Gastrocnemius medialis (tissue), 4 donors: Measurements from ENCODE around the gene ANKRD34B. TPM values are rescaled to one million over a fixed set of nuclear protein-coding genes. Genes with fewer than 3 reads are reported as not detected.

Experiments
- ATAC-seq, 2 donors: fragments of 150-250 bp; one replicate each; pipeline ENCODE4 v1.9.1; 2016
- DNase-seq, 2 donors: peaks; one replicate each; pipeline ENCODE4 v3.0.0-alpha.2; 2019
- H3K27ac ChIP-seq, 4 donors: fragments of 200-600 bp; sonication (generic); 1 replicate in 1 of 4; 2 replicates in 3 of 4; pipeline ENCODE4 v1.5.1; 2016 to 2018; ENCODE audit warnings: mild to moderate bottlenecking in 2 of 4, moderate library complexity in 1 of 4
- H3K27me3 ChIP-seq, 3 donors: fragments of 200-600 bp; sonication (generic) in 2 of 3; 1 replicate in 1 of 3; 2 replicates in 2 of 3; pipeline versions ENCODE4 v1.5.1 to v1.6.0; 2016 to 2019; ENCODE audit warnings: mild to moderate bottlenecking in 1 of 3, moderate library complexity in 1 of 3
- H3K36me3 ChIP-seq, 2 donors: fragments of 200-600 bp; sonication (generic) in 1 of 2; one replicate each; pipeline ENCODE4 v1.5.1; 2017 to 2018
- H3K4me1 ChIP-seq, 2 donors: fragments of 200-600 bp; sonication (generic) in 1 of 2; one replicate each; pipeline ENCODE4 v1.5.1; 2016 to 2017; ENCODE audit warnings: mild to moderate bottlenecking in 2 of 2
- H3K4me3 ChIP-seq, 4 donors: fragments of 200-600 bp; sonication (generic) in 3 of 4; 1 replicate in 1 of 4; 2 replicates in 3 of 4; pipeline ENCODE4 v1.5.1; 2016 to 2019; ENCODE audit warnings: mild to moderate bottlenecking in 2 of 4
- H3K9me3 ChIP-seq, 3 donors: fragments of 200-600 bp; sonication (generic) in 2 of 3; 1 replicate in 1 of 3; 2 replicates in 2 of 3; pipeline ENCODE4 v1.5.1; 2016 to 2019
- POLR2A ChIP-seq, 2 donors: fragments of 450-650 bp; IDR thresholded peaks; one replicate each; pipeline ENCODE4 v1.6.1; 2017; ENCODE audit warnings: antibody characterized with exemption in 2 of 2, mild to moderate bottlenecking in 2 of 2, moderate library complexity in 2 of 2
- in situ Hi-C, 4 donors: fragments of 200-750 bp; cut with MboI; loops; one replicate each; pipeline versions ENCODE4 v1.15.0 to v1.8.0; 2017; ENCODE audit warnings: low sequenced_read_pairs in 4 of 4
- intact Hi-C: fragments of 100-400 bp; cut with DNase I; formaldehyde crosslinking; loops from one replicate; pipeline ENCODE4 v1.15.1; 2023; ENCODE audit warnings: low total_unique reads
- total RNA-seq, 4 donors: library from RNA; depleted of rRNA; stranded (reverse); fragments of >200 nt; gene quantifications; one replicate each; pipeline versions ENCODE4 v1.1.0 to v1.2.3, GENCODE V29; 2016
- TF ChIP-seq, protein P1 (sequence below), 5 experiments: fragments of 450-650 bp in 3 of 5; fragments of 200-600 bp in 2 of 5; sonication (generic) in 2 of 5; IDR thresholded peaks in 4 of 5; conservative IDR thresholded peaks in 1 of 5; 1 replicate in 4 of 5; 2 replicates in 1 of 5; pipeline ENCODE4 v1.5.1; 2016 to 2019; ENCODE audit warnings: antibody characterized with exemption in 5 of 5, mild to moderate bottlenecking in 3 of 5, moderate library complexity in 3 of 5

The ANKRD34B gene
- total RNA-seq, 4 donors from 2014 or later: not detected

DNA sequence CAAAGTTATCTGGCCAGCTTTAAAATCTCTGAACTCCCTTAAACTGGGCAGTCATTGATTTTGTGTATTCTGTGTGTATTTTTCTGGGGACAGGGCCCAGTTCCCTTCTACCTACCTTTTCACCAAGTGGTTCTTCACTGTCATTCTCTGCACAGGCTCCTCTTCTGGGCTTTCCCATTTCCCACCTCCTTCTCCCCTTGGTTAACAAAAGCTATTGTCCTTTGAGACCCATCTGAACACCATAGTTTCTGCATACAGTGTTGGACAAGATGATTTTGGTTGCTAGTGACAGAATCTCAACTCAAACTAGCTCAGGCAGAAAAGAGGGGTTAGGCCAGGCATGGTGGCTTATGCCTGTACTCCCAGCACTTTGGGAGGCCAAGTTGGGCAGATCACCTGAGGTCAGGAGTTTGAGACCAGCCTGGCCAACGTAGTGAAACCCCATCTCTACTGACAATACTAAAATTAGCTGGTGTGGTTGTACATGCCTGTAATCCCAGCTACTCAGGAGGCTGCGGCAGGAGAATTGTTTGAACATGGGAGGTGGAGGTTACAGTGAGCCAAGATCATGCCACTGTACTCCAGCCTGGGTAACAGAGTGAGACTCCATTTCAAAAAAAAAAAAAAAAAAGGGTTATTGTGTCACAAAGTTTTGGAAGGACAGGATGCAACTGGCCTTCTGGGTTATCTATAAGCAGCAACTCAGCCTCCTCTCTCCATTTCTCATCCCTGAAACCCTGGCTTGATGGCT, 31.0 kb upstream of the ANKRD34B start:
- Histone ChIP-seq H3K36me3 (no peaks in the 10 kb centered on the region), H3K27me3 (no peaks in the 10 kb centered on the region), H3K27ac (no peak overlapping the region), H3K4me3 (no peak overlapping the region), H3K9me3 (no peaks in the 10 kb centered on the region), H3K4me1 (no peaks in the 10 kb centered on the region)
- no peak for DNase-seq
- ATAC-seq: no peak
- TF ChIP-seq, protein P1, sequence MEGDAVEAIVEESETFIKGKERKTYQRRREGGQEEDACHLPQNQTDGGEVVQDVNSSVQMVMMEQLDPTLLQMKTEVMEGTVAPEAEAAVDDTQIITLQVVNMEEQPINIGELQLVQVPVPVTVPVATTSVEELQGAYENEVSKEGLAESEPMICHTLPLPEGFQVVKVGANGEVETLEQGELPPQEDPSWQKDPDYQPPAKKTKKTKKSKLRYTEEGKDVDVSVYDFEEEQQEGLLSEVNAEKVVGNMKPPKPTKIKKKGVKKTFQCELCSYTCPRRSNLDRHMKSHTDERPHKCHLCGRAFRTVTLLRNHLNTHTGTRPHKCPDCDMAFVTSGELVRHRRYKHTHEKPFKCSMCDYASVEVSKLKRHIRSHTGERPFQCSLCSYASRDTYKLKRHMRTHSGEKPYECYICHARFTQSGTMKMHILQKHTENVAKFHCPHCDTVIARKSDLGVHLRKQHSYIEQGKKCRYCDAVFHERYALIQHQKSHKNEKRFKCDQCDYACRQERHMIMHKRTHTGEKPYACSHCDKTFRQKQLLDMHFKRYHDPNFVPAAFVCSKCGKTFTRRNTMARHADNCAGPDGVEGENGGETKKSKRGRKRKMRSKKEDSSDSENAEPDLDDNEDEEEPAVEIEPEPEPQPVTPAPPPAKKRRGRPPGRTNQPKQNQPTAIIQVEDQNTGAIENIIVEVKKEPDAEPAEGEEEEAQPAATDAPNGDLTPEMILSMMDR (IDR thresholded peaks at IDR 0.05 in 4 of 5, conservative IDR thresholded peaks at IDR 0.05 in 1 of 5): no peak
- TF ChIP-seq POLR2A (IDR thresholded peaks at IDR 0.05): no peak
- intact Hi-C loops: no loop called here
- in situ Hi-C loops: no loop called here

DNA sequence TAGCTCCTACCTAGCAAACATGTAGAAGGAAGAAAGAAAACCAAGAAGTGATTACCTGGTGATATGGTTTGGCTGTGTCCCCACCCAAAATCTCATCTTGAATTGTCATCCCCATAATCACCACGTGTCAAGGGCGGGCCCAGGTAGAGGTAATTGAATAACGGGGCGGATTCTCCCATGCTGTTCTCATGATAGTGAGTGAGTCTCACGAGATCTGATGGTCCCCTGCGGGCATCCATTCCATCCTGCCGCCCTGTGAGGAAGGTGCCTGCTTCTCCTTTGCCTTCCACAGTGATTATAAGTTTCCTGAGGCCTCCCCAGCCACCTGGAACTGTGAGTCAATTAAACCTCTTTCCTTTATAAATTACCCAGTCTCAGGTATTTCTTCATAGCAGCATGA, 27.4 kb upstream of the ANKRD34B start:
- Histone ChIP-seq H3K27me3 (no peaks in the 10 kb centered on the region), H3K9me3 (no peaks in the 10 kb centered on the region), H3K4me1 (no peaks in the 10 kb centered on the region), H3K4me3 (no peak overlapping the region), H3K27ac (no peak overlapping the region), H3K36me3 (no peaks in the 10 kb centered on the region)
- DNase-seq: no peak
- no peak for ATAC-seq
- intact Hi-C loops: no loop called here
- TF ChIP-seq, protein P1 (IDR thresholded peaks at IDR 0.05 in 4 of 5, conservative IDR thresholded peaks at IDR 0.05 in 1 of 5): no peak
- no peak for TF ChIP-seq POLR2A (IDR thresholded peaks at IDR 0.05)
- in situ Hi-C loops: no loop called here

DNA sequence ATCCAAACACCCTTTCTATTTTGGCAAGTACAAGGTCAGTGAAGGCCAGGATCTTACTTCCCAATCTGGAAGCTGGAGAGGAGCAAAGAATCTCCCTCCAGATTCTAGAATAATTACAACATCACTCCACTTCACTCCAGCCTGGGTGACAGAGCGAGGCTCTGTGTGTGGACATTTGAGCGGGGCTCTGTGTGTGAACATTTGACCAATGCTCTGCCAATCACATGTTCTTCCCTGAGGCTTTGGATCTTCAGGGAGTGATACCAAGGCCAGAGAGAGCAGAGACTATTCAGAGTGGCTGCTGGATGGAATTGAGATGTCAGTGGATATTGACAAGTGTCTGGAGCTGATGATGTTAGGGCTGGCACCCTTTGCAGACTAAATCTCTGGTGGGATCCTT, 24.7 kb upstream of the ANKRD34B start:
- ATAC-seq (no peak), DNase-seq (no peak)
- no peaks in the 10 kb centered on the region for H3K27me3 ChIP-seq
- no peaks in the 10 kb centered on the region for H3K9me3 ChIP-seq
- no peak overlapping the region for H3K4me3 ChIP-seq
- in situ Hi-C loops: no loop called here
- no peaks in the 10 kb centered on the region for H3K36me3 ChIP-seq
- H3K27ac ChIP-seq: no peak overlapping the region
- H3K4me1 ChIP-seq: no peaks in the 10 kb centered on the region
- TF ChIP-seq, protein P1 (IDR thresholded peaks at IDR 0.05 in 4 of 5, conservative IDR thresholded peaks at IDR 0.05 in 1 of 5): no peak
- TF ChIP-seq POLR2A (IDR thresholded peaks at IDR 0.05): no peak
- intact Hi-C loops: no loop called here

DNA sequence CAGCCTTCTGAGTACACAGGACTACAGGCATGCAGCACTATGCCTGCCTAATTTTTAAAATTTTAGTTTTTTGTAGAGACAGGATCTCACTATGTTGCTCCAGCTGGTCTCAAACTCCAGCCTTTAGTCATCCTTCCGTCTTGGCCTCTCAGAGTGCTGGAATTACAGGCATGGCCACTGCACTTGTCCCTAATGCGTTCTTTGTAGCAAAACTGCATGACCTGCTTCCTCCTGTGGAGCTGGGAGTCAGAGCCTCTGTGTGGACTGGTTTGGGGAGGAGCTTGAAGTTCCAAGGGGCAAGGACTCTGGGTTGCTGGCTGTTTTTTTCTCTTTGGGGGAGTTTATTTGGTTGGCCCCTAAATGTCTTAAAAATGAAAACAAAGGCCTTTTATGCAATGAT, 22.7 kb upstream of the ANKRD34B start:
- in situ Hi-C loops: no loop called here
- no peak overlapping the region for H3K27ac ChIP-seq
- ATAC-seq (no peak), DNase-seq (no peak)
- H3K4me3 ChIP-seq: no peak overlapping the region
- intact Hi-C loops: no loop called here
- H3K9me3 ChIP-seq: no peaks in the 10 kb centered on the region
- H3K36me3 ChIP-seq: no peaks in the 10 kb centered on the region
- H3K27me3 ChIP-seq: no peaks in the 10 kb centered on the region
- H3K4me1 ChIP-seq: no peaks in the 10 kb centered on the region
- TF ChIP-seq POLR2A (IDR thresholded peaks at IDR 0.05): no peak
- TF ChIP-seq, protein P1 (IDR thresholded peaks at IDR 0.05 in 4 of 5, conservative IDR thresholded peaks at IDR 0.05 in 1 of 5): no peak

DNA sequence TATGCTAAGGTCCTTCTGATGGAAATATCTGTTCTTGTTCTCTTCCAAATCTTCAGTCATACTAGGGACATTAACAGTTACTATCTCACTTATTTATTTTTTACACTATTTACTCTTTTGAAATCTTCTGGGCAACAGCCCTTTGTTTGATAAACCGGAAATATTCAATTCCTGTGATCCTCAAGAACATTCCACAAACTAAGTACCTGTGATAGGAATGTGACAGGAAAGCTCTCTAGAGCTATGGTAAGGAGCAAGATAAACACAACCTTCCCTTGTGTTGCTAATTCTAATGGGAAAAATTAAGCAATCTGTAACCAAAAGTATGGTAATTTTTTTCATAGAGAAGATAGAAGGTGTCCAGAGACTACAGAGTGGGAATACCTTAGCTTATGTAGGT, 22.0 kb upstream of the ANKRD34B start:
- H3K36me3 ChIP-seq: no peaks in the 10 kb centered on the region
- in situ Hi-C loops: no loop called here
- intact Hi-C loops: no loop called here
- TF ChIP-seq, protein P1 (IDR thresholded peaks at IDR 0.05 in 4 of 5, conservative IDR thresholded peaks at IDR 0.05 in 1 of 5): no peak
- no peak for TF ChIP-seq POLR2A (IDR thresholded peaks at IDR 0.05)
- ATAC-seq (no peak), DNase-seq (no peak)
- no peak overlapping the region for H3K4me3 ChIP-seq
- no peak overlapping the region for H3K27ac ChIP-seq
- H3K4me1 ChIP-seq: no peaks in the 10 kb centered on the region
- H3K9me3 ChIP-seq: no peaks in the 10 kb centered on the region
- no peaks in the 10 kb centered on the region for H3K27me3 ChIP-seq
